Thyroid gland (tissue), 4 donors: ENCODE measurements around the gene MCMBP.
"Not testable (repeated sequence)": the region's sequence is repeated elsewhere in the genome, so short reads cannot be mapped to it uniquely, and the experiment has no call there.

Source experiments
- CTCF ChIP-seq, 6 experiments: fragments of 200-600 bp in 3 of 6; fragments of 450-650 bp in 3 of 6; sonication (generic) in 3 of 6; IDR thresholded peaks; one replicate each; pipeline ENCODE4 v1.5.1; 2016 to 2019; ENCODE audit warnings: antibody characterized with exemption in 6 of 6, mild to moderate bottlenecking in 2 of 6, inconsistent platforms in 1 of 6, moderate library complexity in 1 of 6
- POLR2A ChIP-seq, 2 donors: fragments of 450-650 bp; IDR thresholded peaks; one replicate each; pipeline ENCODE4 v1.6.1; 2017; ENCODE audit warnings: antibody characterized with exemption in 2 of 2, mild to moderate bottlenecking in 2 of 2, moderate library complexity in 1 of 2

GRCh38 chr10:119869398-119869797 lies 3.2 kb downstream of the MCMBP start:
- not testable (repeated sequence) for TF ChIP-seq CTCF, POLR2A (IDR thresholded peaks at IDR 0.05)
